GM19238 (cell line): ENCODE measurements around the gene COL9A3.

ENCODE experiments used
- DNase-seq: peaks from one replicate; pipeline ENCODE4 v3.0.0; 2011; ENCODE audit warnings: low spot score; ENCODE audit not compliant: insufficient read length

Gene COL9A3

DNA sequence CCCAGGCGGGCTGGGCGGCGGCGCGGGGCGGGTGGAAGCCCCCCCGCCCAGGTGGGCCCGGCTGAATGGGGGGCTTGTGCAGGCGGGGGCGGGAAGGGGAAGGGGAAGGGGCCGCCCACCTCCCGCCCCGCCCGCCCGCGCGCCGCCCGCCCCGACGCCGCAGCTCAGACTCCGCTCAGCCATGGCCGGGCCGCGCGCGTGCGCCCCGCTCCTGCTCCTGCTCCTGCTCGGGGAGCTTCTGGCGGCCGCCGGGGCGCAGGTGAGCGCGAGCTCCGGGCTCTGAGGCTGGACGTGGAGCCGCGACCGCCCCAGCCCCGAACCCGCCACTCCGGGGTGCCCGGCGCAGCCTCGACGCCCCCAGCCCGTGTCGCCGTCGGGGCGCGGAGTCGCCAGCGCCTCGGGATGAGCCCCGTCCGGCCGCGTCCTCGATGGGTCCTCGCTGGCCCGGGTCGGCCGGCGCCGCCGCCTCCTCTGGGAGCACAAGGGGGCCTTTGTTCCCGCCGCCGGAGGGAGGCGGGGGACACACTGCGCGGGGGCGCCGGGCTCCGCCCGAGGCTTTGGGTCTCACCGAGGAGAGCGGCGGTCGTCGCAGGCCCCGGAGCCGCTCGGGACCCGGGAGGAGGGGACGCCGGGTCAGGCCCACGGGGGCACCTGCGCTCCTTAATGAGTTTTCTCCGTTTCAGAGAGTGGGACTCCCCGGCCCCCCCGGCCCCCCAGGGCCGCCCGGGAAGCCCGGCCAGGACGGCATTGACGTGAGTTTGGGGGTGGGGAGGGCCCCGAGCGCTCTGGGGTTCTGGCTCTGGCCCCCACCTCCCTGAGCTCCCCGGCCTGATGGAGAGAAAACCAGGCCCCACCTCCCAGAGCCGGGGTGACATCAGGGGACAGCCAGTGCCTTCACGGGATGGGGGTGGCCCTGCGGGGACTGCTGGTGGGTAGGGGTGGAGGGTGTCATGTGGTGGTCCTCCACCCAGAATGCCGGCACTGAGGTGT is at the start of gene COL9A3:
TSS of gene COL9A3 (plus strand) at position 167 of the 990 bp plus-strand sequence. CDS start at position 182, 15 bp downstream.
- no peak for DNase-seq

DNA sequence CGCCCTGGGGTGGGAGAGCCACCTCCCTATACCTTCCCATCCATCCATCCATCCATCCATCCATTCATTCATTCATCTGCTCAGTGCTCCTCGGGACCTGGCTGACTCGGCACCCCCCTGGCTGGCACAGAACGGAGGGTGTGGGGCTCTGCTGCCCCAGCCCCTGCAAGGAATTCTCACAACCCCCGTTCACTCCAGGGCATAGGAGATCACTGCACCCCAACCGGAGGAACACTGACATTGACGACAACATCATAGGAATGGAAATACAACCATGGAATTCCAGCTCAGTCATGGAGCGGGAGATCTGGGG is 48.7 kb upstream of the COL9A3 start:
- no peak for DNase-seq

DNA sequence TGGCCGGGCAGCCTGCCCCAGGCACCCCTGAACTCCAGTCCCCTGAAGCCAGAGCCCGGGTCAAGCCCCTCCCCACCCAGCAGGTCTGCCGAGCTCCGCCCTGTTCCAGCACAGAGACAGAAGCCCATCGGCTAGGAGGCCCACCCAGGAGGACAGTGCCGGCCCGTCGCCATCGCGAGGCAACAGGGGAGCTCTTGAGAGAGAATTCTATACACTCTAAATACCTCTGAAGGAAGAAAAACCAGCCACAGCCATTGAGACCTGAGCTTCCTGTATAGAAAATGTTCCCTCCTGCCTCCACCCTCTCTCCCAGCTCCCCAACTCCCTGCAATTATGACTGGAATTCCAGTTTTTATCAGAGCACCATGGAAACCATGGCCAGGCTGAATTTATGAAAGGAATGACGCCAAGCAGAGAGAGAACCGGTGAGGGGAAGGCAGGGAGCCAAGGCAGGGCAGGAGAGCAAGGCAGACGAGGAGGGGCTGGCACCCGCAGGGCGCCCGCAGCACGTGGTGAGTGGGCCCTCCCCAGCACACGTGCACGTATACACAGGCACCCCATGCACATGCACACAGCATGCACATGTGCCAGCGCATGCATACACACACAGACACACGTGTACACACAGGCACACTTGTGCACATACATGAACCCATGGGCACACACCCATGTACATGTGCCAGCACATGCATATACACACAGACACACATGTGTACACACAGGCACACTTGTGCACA is 48.1 kb upstream of the COL9A3 start:
- no peak for DNase-seq

DNA sequence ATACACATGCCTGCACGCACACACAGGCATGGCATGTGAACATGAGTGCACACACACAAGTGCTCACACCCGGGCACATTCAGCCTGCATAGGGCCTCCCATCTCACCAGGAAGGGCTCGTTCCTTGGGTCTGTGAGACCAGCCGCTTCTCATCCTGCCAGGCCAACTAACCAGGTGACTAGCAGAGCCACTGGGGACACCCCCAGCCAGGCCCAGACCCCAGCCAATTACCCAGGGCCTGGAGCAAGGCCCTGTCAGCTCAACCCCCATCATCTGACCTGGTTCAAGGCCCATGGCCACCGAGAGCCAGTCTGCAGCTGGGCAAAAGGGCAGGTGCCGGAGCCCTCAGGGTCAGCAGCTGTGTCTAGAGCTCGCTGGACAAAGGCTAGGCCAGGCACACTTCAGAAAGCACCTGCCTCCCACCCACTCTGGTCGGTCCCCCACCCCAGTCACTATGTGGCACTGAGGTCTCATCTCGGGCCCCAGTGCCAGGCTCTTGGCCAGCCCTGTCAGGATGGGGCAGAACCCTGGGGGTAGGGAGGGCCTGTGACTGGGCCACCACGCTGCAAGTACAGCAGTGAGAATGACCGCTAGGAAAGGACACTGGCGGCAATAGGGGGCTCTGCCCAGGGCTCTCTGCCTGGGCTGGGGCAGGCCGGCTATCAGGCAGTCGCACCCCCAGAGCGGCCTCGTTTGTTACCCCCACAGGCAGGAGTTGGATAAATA is 47.3 kb upstream of the COL9A3 start:
- DNase-seq, result no peak

GRCh38 chr20:62770111-62770910 is 46.5 kb upstream of the COL9A3 start:
- no peak for DNase-seq

DNA sequence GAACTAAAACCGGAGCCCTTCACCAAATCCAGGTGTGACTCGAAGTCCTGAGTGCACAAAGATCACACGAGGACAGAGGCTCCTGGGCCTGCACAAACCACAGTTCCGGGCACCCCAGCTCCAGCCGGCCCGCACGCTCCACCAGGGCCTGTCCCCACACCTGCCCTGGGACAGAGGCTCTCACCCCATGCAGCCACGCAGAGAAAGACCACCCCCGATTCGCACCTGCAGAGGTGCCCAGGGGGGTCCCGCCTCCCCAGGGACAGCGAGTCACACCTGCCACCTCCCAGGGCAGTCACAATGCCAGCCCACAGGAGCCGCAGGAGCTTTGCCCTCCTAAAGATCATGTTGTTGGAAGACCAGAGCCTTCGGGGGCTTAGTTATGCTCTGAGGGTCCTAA is 45.9 kb upstream of the COL9A3 start:
- no peak for DNase-seq

DNA sequence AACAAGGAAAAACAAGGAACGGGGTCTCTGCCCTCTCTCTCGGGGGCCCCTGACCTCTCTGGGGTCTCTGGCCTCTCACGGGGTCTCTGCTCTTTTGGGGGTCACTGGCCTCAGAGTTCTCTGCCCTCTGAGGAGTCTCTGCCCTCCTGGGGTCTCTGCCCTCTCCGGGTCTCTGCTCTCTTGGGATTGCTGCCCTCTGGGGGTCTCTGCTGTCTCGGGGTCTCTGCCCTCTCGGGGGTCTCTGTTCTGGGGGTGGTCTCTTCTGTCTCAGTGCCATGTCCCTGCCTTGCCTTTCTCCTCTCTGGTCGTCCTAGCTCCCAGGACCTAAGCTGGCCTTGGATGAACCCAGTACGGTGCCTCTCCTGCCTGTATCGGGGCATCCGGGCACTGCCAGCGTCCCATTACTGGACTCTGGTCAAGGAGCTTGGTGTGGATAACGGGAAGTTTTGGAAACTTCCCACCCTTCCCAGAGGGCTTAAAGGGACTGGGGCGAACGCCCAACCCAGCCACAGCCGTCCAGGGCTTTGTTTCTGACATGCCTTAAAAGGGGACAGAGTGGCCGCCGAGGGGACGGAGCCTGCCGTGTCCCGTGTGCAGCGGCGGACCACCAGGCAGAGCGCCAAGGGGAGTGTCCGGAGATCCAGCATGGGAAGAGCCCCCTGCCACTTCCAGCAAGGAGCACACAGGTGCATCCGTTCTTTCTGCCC is 45.3 kb upstream of the COL9A3 start:
- no peak for DNase-seq

DNA sequence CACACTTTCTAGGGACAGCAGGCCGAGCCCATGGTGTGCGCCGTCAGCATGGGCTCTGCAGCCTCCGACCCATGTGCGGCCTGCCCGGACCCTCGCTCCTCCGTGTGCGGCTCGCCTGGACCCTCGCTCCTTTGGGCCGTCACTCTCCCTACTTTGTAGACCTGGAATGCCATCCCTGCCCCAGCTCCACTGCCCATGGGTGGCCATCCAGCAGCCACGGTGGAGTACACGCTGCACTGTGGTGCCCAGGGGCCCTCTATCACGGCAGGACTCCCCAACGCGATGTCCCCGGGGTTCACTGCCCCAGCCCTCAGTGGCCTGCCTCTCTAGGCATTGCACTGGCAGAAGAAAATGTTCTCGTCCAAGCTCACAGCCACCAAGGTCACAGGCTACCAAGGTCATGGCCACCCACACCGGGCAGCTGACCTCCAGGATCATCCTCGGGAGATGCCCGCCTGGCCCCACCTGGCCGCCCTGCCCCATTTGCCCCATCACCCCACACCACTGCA is 44.7 kb upstream of the COL9A3 start:
- no peak for DNase-seq

- DNase-seq, result no peak
Measured at GRCh38 chr20:62772619-62772989, 44.2 kb upstream of the COL9A3 start.

GRCh38 chr20:62772990-62773844 is 43.6 kb upstream of the COL9A3 start:
- no peak for DNase-seq

DNA sequence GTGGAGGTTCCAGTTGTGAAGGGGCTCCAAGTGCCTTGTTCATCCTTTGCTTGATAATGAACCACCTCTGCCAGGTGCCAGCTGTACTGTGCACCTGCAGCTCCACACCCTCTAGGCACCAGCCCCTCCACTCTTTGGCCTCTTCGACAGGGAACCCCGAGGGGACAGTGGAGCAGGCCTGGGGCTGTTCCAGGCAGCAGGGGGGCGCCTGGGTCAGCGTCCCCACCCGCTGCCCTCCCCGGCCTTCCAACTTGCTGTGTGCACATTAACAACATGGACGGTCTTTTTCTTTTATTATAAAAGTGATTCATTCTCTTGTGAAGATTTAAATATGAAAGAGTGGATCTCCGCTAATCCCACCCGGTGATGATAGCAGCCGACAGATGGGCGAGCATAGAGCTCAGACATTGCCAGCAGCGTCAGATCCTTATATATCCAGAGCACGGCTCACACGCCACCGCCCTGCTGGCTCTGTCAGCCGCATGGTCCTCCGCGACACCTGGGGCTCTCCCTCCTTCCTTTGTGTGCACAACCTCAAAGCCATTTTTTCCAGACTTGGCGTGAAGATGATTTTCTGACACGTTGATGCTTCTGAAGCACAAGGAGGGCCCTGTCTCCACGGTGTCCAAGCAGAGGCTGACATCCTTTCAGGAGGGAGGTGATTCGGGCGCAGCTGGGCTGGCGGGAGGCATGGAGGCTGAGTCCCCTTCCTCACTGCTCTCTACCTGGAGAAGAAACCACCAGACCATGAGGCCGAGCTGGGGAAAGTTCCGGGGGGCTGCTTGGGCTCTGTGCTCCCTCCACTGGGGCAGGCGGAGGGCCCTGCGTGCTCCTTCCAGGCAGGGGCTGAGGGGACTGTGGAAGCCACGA is 42.8 kb upstream of the COL9A3 start:
- DNase-seq, result no peak

GRCh38 chr20:62774762-62775161 is 42.1 kb upstream of the COL9A3 start:
- no peak for DNase-seq

- no peak for DNase-seq
Measured at GRCh38 chr20:62775206-62775605, 41.6 kb upstream of the COL9A3 start.

DNA sequence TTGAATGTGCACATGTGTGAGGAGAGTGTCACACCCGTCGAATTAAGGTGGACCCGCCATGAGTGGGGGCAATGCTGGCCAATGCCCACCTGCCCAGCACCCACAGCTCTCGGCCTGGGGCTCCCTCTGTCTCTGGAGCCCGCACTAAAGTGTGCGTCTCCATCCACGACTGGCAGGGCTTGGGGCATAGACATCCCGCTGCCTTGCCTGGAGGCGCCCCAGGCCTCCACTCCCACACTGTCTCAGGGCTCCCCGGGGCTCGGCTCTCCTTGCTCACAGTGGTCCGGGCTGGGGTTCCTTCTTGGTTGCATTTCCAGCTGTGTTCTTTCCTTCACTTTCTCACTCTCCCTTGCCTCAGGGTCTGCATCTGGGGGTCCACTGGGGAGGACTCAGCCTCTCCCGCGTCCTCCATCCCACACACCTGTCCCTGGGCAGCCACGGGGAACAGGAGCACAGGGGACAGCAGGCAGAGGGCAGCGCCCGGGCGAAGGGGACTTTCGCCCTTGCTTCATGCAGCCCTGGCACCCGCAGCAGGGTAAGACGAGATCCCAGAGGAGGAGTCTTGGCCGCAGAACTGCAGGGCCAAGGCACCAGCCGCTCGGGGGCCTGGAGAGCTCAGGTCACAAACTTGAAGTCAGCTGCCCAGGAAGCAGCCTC is 40.7 kb upstream of the COL9A3 start:
- DNase-seq, result no peak

- peak; percentile 83 for DNase-seq
Measured at GRCh38 chr20:62776692-62777527, 39.9 kb upstream of the COL9A3 start.

DNA sequence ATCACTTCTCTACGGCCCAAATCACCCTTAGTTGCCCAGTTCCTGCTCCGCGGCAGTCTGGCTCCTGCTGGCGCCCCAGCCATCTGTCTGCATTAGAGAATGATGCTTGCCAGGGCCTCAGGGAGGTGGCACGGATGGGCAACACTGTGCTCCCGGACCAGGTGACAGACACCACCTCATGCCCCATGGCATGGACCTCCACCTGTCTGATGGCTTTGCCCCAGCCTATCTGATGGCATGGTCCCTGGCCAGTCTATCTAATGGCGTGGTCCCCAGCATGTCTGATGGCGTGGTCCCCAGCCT is 39.4 kb upstream of the COL9A3 start:
- no peak for DNase-seq

GRCh38 chr20:62778058-62778457 is 38.8 kb upstream of the COL9A3 start:
- DNase-seq, result no peak
